PC-9 (cell line): ENCODE measurements around the gene UQCRQ. TPM values are rescaled to one million over a fixed set of nuclear protein-coding genes. Genes with fewer than 3 reads are reported as not detected.

Experiments used
- BruUV-seq: library from RNA; stranded (reverse); fragments of 400-500 nt; replicated peaks from 2 replicates; lab custom pipeline; 2021; lab: Mats Ljungman, UMichigan
- CTCF ChIA-PET: fragments of 300-600 bp; sonication (Branson Sonifier 250); formaldehyde crosslinking; loops from one replicate; lab custom pipeline; 2022; ENCODE audit warnings: antibody characterized with exemption; lab: Charles Lee
- POLR2A ChIA-PET: fragments of 300-600 bp; sonication (Branson Sonifier 250); formaldehyde crosslinking; loops from one replicate; lab custom pipeline; 2022; ENCODE audit warnings: antibody characterized with exemption; ENCODE audit not compliant: unreplicated experiment; lab: Charles Lee
- DNase-seq, 2 experiments: peaks; one replicate each; pipeline versions ENCODE4 v3.0.0 to v3.0.0-alpha.2; 2015 to 2022; ENCODE audit warnings: mixed read lengths in 1 of 2
- H2AFZ ChIP-seq: fragments of 200-600 bp; sonication (generic); 2 replicates; pipeline ENCODE4 v1.8.1; 2017; ENCODE audit warnings: antibody characterized with exemption
- H3F3A ChIP-seq: fragments of 200-600 bp; sonication (generic); 2 replicates; pipeline ENCODE4 v1.8.1; 2017; ENCODE audit warnings: antibody characterized with exemption, mild to moderate bottlenecking, low read depth; ENCODE audit not compliant: insufficient read depth
- H3K27ac ChIP-seq: fragments of 200-600 bp; sonication (generic); 2 replicates; pipeline ENCODE4 v1.6.1; 2016; ENCODE audit warnings: mixed run types
- H3K27me3 ChIP-seq: fragments of 200-600 bp; sonication (generic); 2 replicates; pipeline ENCODE4 v1.6.1; 2016; ENCODE audit warnings: low read depth, mixed run types; ENCODE audit not compliant: insufficient read depth
- H3K36me3 ChIP-seq: fragments of 200-600 bp; sonication (generic); 2 replicates; pipeline ENCODE4 v1.6.1; 2016; ENCODE audit warnings: low read depth, mixed run types
- H3K4me1 ChIP-seq: fragments of 200-600 bp; sonication (generic); replicated peaks from 2 replicates; pipeline ENCODE4 v1.6.1; 2016; ENCODE audit warnings: mixed run types; ENCODE audit not compliant: insufficient read depth
- H3K4me2 ChIP-seq: fragments of 200-600 bp; sonication (generic); 2 replicates; pipeline ENCODE4 v1.6.1; 2017; ENCODE audit warnings: mixed run types
- H3K4me3 ChIP-seq: fragments of 200-600 bp; sonication (generic); 2 replicates; pipeline ENCODE4 v1.6.1; 2016; ENCODE audit warnings: mixed run types
- H3K79me2 ChIP-seq: fragments of 200-600 bp; sonication (generic); 2 replicates; pipeline ENCODE4 v1.6.1; 2017; ENCODE audit warnings: low read depth, mixed run types
- H3K9me2 ChIP-seq: fragments of 200-600 bp; sonication (generic); 2 replicates; pipeline ENCODE4 v1.8.1; 2017; ENCODE audit warnings: mild to moderate bottlenecking; ENCODE audit not compliant: insufficient read depth
- H3K9me3 ChIP-seq: fragments of 200-600 bp; sonication (generic); 2 replicates; pipeline ENCODE4 v1.8.1; 2016; ENCODE audit warnings: low read depth; ENCODE audit not compliant: insufficient read depth
- H4K20me1 ChIP-seq: fragments of 200-600 bp; sonication (generic); 2 replicates; pipeline ENCODE4 v1.8.1; 2017; ENCODE audit not compliant: insufficient read depth
- CTCF ChIP-seq: fragments of 200-600 bp; sonication (generic); conservative IDR thresholded peaks from 2 replicates; pipeline ENCODE4 v1.6.1; 2017; ENCODE audit warnings: mixed run types, antibody characterized with exemption, mild to moderate bottlenecking, moderate library complexity
- EZH2 ChIP-seq: fragments of 200-600 bp; sonication (generic); IDR thresholded peaks from 2 replicates; pipeline ENCODE4 v1.8.0; 2017; ENCODE audit warnings: antibody characterized with exemption, low read depth
- intact Hi-C: fragments of 100-400 bp; cut with micrococcal nuclease; formaldehyde crosslinking; loops from one replicate; pipeline ENCODE4 v1.10.0; 2022; ENCODE audit not compliant: unreplicated experiment
- total RNA-seq: library from RNA; stranded (reverse); gene quantifications from 2 replicates; pipeline ENCODE4 v1.2.3, GENCODE V29; 2021

UQCRQ gene
- total RNA-seq, 1 experiment from 2014 or later: 414 TPM

- ChIA-PET CTCF (no interaction called here), POLR2A (no interaction called here)
- no peak overlapping the region for H2AFZ ChIP-seq
- H3K9me3 ChIP-seq: no peaks in the 10 kb centered on the region
- no TSS peak for BruUV-seq
- no peak overlapping the region for H3K27ac ChIP-seq
- intact Hi-C loops: no loop called here
- H3K79me2 ChIP-seq: peaks cover 6% of the 10 kb centered on the region
- H3K27me3 ChIP-seq: no peaks in the 10 kb centered on the region
- H4K20me1 ChIP-seq: no peaks in the 10 kb centered on the region
- H3K4me1 ChIP-seq: peaks cover 1% of the 10 kb centered on the region
- no peak overlapping the region for H3K4me2 ChIP-seq
- DNase-seq: no peak
- H3K36me3 ChIP-seq: peaks cover 26% of the 10 kb centered on the region
- peaks cover 30% of the 10 kb centered on the region; the same call in 1 of the 2 replicates for H3F3A ChIP-seq
- TF ChIP-seq EZH2: no peak
- no peak for TF ChIP-seq CTCF
- H3K4me3 ChIP-seq: no peak overlapping the region
- H3K9me2 ChIP-seq: no peaks in the 10 kb centered on the region
These were observed 6.3 kb downstream of the UQCRQ start for GRCh38 chr5:132872788-132873118.

- no TSS peak for BruUV-seq
- CTCF ChIA-PET: no interaction called here
- peaks cover 21% of the 10 kb centered on the region for H3K36me3 ChIP-seq
These were observed 6.9 kb downstream of the UQCRQ start, which contains the start of gene LEAP2 for GRCh38 chr5:132873119-132873929. TSS of gene LEAP2 (plus strand) at chr5:132873668. CDS start at chr5:132873695, 27 bp downstream.

GRCh38 chr5:132873930-132874271 lies 7.5 kb downstream of the UQCRQ start:
- intact Hi-C loops: no loop called here
- Histone ChIP-seq H3F3A (peaks cover 19% of the 10 kb centered on the region; the same call in 1 of the 2 replicates), H3K9me3 (no peaks in the 10 kb centered on the region), H3K4me1 (no peaks in the 10 kb centered on the region), H3K27ac (no peak overlapping the region), H3K79me2 (no peaks in the 10 kb centered on the region), H3K4me3 (no peak overlapping the region), H4K20me1 (no peaks in the 10 kb centered on the region), H3K36me3 (peaks cover 21% of the 10 kb centered on the region; the same call in 1 of the 2 replicates), H3K27me3 (no peaks in the 10 kb centered on the region), H2AFZ (no peak overlapping the region), H3K9me2 (no peaks in the 10 kb centered on the region), H3K4me2 (no peak overlapping the region)
- no peak for TF ChIP-seq CTCF
- no peak for TF ChIP-seq EZH2
- no TSS peak for BruUV-seq
- POLR2A ChIA-PET: no interaction called here
- no peak for DNase-seq
- CTCF ChIA-PET: no interaction called here

More at GRCh38 chr5:132873119-132873929, 6.9 kb downstream of the UQCRQ start, which contains the start of gene LEAP2:
- Histone ChIP-seq H3K4me2 (no peak within 1 kb of the TSS), H3K9me2 (no peaks in the 10 kb centered on the region), H3K27ac (no peak within 1 kb of the TSS), H4K20me1 (no peaks in the 10 kb centered on the region), H3K79me2 (peaks cover under 1% of the 10 kb centered on the region; the same call in 1 of the 2 replicates), H3K9me3 (no peaks in the 10 kb centered on the region), H3F3A (peaks cover 25% of the 10 kb centered on the region; the same call in 1 of the 2 replicates), H2AFZ (no peak within 1 kb of the TSS), H3K27me3 (no peaks in the 10 kb centered on the region), H3K4me3 (no peak within 1 kb of the TSS), H3K4me1 (no peaks in the 10 kb centered on the region)
- TF ChIP-seq CTCF (no peak), EZH2 (no peak)
- POLR2A ChIA-PET: no interaction called here
- intact Hi-C loops: no loop called here
- no peak for DNase-seq
